8988T (cell line): Measurements from ENCODE around the gene CCL23.

ENCODE experiments used
- DNase-seq: peaks from one replicate; pipeline ENCODE4 v3.0.0; 2011

CCL23 gene

DNA sequence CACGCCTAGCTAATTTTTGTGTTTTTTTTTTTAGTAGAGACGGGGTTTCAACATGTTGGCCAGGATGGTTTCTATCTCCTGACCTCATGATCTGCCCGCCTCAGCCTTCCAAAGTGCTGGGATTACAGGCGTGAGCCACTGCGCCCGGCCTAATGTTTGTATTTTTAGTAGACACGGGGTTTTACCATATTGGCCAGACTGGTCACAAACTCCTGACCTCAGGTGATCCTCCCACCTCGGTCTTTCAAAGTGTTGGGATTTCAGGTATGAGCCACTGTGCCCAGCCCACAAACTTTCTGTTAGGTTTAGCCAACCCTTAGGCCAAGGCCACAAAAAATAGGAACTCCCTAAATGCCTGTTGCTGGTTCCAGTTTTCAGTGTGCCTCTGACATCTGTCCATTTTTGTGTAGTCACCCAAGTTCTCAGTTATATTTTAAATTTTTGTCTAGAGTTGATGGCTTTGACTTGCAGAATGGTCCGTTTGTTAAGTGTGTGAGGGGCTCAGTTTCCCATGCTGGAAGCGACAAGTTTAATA is 49.2 kb downstream of the CCL23 start:
- no peak for DNase-seq

DNA sequence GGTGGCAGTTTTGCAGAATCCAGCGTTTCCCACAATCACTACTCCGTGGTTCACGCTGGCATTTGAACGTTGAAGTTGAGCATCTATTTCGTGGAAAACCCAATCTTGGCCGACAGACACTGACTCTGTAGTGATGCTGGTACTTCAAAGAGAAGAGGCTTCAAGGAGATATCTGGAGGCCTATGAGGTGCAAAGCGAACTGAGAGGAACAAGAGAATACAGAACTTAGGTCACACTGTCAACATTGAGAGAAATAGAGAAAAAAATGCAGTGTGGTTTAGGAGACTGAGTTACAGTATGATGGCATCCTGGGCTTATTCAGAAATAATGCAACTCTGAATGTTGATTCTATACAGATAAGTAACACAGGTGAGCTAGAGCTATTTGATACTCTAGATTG is 52.5 kb downstream of the CCL23 start:
- DNase-seq = no peak

DNA sequence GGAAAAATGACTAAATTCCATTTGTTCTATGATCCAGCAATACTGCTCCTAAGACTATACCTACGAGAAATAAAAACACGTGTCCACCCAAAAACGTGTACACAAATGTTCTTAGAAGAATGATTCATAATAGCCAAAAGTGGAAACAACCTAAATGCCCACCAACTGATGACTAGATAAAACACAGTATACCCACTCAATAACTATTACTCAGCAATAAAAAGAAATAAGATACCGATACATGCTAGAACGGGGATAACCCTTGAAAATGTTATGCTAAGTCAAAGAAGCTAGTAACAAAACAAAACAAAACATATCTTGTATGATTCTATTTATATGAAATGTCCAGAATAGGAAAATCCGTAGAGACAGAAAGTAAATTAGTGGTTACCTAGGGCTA is 54.1 kb downstream of the CCL23 start:
- DNase-seq = no peak
